ENCODE measurements around the gene SETD1A.

SETD1A gene

DNA sequence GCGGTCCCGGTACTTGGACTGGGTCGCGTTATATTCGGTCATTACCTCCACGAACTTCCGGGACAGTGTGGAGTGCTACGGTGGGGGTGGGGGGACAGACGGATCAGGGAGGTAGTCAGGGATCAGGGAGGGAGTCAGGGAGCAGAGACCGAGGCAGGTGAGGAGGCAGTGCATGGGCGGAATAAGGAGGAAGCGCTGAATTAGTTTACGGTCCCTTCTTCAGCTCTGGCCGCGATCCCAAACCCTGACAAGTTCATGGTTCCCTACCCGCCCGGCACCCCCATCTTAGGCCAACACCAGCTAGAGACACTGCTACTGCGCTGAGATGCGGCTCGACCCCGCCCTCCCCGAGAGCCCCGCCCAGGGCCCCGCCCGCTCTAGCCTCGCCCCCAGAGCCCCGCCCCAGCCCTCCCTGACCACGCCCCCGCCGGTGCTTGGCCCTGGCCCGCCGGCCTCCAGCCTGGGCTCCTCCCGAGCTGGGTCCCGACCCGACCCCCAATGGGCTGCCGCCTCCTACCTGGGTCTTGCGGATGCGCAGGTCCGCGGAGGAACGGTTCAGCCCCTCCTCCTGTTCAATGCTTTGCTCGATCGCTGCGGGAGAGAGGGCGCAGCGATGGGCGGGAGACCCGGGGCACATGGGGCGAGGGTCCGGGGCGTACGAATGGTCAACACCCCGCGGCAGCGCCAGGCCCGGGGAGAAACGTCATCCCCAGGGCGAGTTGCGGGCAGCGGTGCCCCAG lies 39.6 kb downstream of the SETD1A start:
- 0 out of 2 replicates have a peak, but pooled peaks cover 7% of the 10 kb centered on the region for H3K27me3 ChIP-seq (ENCODE audit: low read depth, low read length)
- peak overlapping the region; percentile 94 for H3K4me3 ChIP-seq (ENCODE audit: low read length)
- H3K9me3 ChIP-seq (ENCODE audit: insufficient read depth, low read length), result no peaks in the 10 kb centered on the region
- TF ChIP-seq EZH2phosphoT487 (IDR thresholded peaks at IDR 0.05; ENCODE audit: low read depth), result no peak
- TF ChIP-seq, protein P1, sequence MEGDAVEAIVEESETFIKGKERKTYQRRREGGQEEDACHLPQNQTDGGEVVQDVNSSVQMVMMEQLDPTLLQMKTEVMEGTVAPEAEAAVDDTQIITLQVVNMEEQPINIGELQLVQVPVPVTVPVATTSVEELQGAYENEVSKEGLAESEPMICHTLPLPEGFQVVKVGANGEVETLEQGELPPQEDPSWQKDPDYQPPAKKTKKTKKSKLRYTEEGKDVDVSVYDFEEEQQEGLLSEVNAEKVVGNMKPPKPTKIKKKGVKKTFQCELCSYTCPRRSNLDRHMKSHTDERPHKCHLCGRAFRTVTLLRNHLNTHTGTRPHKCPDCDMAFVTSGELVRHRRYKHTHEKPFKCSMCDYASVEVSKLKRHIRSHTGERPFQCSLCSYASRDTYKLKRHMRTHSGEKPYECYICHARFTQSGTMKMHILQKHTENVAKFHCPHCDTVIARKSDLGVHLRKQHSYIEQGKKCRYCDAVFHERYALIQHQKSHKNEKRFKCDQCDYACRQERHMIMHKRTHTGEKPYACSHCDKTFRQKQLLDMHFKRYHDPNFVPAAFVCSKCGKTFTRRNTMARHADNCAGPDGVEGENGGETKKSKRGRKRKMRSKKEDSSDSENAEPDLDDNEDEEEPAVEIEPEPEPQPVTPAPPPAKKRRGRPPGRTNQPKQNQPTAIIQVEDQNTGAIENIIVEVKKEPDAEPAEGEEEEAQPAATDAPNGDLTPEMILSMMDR (IDR thresholded peaks at IDR 0.05; ENCODE audit: low read depth, low read length), result no peak
- no peaks in the 10 kb centered on the region for H3K79me2 ChIP-seq (ENCODE audit: low read length)
- peak overlapping the region; percentile 100 for H3K4me2 ChIP-seq (ENCODE audit: low read length)
- peak overlapping the region; percentile 63 for H3K27ac ChIP-seq (ENCODE audit: low read length)
- peaks cover 19% of the 10 kb centered on the region; the same call in 1 of the 2 replicates for H3K4me1 ChIP-seq (ENCODE audit: low read length)
- no peaks in the 10 kb centered on the region for H4K20me1 ChIP-seq (ENCODE audit: insufficient read depth, low read length)
- peak overlapping the region; percentile 97 for H3K9ac ChIP-seq (ENCODE audit: low read length)
- H3K36me3 ChIP-seq (replicated peaks; ENCODE audit: low read depth, low read length), result no peaks in the 10 kb centered on the region
- peak overlapping the region; percentile 94 for H2AFZ ChIP-seq (ENCODE audit: low read depth, low read length)

DNA sequence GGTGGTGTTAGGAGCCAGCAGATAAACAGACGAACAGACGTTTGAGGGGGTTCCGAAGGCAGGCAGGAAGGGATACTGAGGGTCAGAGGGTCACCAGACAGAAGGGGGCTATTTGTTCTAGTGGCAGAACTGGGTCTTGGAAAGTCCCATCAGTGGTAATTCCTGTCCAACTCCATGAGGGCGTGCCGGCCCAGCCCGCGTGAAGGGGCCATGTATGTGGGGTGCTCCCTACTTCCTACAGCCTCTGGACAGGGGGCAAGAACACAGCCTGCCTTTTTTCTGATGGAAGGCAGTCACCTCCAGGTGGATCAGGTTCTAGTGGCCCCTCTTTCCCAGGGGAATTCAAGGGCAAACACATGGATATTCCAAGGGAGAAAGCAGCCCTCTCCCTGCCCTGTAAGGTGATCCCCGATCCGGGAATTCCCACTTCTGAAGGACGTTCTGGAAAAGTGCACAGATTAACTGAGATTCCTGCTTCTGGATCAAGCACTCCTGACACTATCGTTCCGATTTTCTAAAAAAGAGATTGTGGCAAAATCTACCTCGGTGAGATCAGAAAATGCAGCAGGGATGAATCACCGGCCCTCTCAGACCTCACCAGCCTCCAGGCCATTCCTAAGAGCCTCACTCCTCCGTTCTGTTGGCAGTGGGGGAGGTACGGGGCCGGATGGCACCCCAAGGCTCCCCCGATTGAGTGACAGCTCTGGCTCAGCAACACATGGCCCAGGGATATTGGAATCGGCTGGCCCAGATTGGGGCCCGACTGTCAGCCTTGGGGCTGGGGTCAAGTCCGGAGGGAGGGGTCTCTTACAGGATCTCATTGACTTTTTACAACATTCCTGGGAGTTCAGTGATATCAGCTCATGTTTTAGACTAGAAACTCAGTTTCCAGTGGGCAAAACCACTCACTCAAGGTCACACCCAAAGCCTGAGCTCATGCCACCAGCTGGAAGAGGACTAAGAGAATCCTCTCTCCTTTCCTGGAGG lies 40.5 kb downstream of the SETD1A start:
- Histone ChIP-seq H4K20me1 (ENCODE audit: insufficient read depth, low read length) (no peaks in the 10 kb centered on the region), H3K9ac (ENCODE audit: low read length) (no peak overlapping the region), H3K27me3 (ENCODE audit: low read depth, low read length) (0 out of 2 replicates have a peak, but pooled peaks cover 7% of the 10 kb centered on the region), H3K4me2 (ENCODE audit: low read length) (peak overlapping the region; percentile 85), H3K79me2 (ENCODE audit: low read length) (no peaks in the 10 kb centered on the region), H2AFZ (ENCODE audit: low read depth, low read length) (0 out of 2 replicates have a peak overlapping the region, but pooled peaks have one; percentile 35), H3K9me3 (ENCODE audit: insufficient read depth, low read length) (no peaks in the 10 kb centered on the region), H3K4me3 (ENCODE audit: low read length) (peak overlapping the region; percentile 94), H3K36me3 (replicated peaks; ENCODE audit: low read depth, low read length) (no peaks in the 10 kb centered on the region), H3K4me1 (ENCODE audit: low read length) (peaks cover 15% of the 10 kb centered on the region; the same call in 1 of the 2 replicates), H3K27ac (ENCODE audit: low read length) (no peak overlapping the region)
- TF ChIP-seq EZH2phosphoT487 (IDR thresholded peaks at IDR 0.05; ENCODE audit: low read depth), result no peak

DNA sequence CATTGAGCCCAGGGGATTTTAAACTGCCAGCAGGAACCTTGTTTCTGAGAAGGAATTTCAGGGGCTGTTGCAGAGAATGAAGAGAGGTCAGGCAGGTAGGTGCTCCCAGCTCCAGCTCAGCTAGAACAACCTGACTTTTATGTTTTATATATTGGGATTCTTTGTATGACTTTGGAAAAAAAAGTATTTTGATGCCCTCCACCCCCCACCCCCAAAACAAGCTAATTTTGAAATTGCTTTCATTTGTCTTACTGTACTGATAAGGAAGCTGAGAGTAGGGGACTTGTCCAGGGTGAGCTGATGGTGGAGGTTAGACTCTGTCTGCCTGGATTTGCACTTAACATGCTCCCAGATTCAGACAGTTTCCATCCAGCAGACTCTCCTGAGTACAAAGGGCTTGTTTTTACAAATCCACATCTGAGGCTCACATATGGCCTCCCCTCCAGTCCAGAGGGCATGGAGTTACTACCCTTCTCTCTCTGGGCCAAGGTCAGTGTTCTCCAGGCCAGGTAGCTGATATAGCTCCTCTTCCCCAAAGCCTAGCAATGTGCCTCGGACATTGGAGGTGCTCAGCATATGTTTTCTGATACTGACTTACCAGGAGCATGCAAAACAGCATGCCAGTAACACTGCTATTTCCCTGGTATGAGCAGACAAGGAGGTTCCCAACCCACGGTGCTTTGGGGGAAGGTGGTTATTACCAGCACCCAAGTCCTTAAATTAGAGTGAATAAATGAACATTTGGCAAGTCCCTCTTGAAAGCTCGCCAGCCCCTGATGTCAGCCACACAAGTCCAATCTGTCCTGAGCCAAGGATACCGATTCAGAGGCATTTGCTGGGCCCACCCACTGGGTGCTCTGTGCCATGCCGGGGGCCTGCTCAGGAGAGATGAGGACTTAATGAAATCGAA lies 41.6 kb downstream of the SETD1A start:
- Histone ChIP-seq H3K36me3 (replicated peaks; ENCODE audit: low read depth, low read length) (no peaks in the 10 kb centered on the region), H3K4me3 (ENCODE audit: low read length) (no peak overlapping the region), H3K27ac (ENCODE audit: low read length) (no peak overlapping the region), H3K9me3 (ENCODE audit: insufficient read depth, low read length) (no peaks in the 10 kb centered on the region), H3K9ac (ENCODE audit: low read length) (no peak overlapping the region), H2AFZ (ENCODE audit: low read depth, low read length) (no peak overlapping the region), H3K27me3 (ENCODE audit: low read depth, low read length) (0 out of 2 replicates have a peak, but pooled peaks cover 7% of the 10 kb centered on the region), H3K4me2 (ENCODE audit: low read length) (no peak overlapping the region), H4K20me1 (ENCODE audit: insufficient read depth, low read length) (no peaks in the 10 kb centered on the region), H3K79me2 (ENCODE audit: low read length) (no peaks in the 10 kb centered on the region), H3K4me1 (ENCODE audit: low read length) (peaks cover 11% of the 10 kb centered on the region; the same call in 1 of the 2 replicates)
- TF ChIP-seq, protein P1 (IDR thresholded peaks at IDR 0.05; ENCODE audit: low read depth, low read length), result no peak
- TF ChIP-seq EZH2phosphoT487 (IDR thresholded peaks at IDR 0.05; ENCODE audit: low read depth), result no peak
